GM10847 (cell line): ENCODE results near the gene CTIF.

Experiments used
- POLR2A ChIP-seq: IDR thresholded peaks from 2 replicates; pipeline ENCODE4 v1.6.1; 2011; ENCODE audit not compliant: insufficient read length; ENCODE audit errors: extremely low read depth

The CTIF gene

DNA sequence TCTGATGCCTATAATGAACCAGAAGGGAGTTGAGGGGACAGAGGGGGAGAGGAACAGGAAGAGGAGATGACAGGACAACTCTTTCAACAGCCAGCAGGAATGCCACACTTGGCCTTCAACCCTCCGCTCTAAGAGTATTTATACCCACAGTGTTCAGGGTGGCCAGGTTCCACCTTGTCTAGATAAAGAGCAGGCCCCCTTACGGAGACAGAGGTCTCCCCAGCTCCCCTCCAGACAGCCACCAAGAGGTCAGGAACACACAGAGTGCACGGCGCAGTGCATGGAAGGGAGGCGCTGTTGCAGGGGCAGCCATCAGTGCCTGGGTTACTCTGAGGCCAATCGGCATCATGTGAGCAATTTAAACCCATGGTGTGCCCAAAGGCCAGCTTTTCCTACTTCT is 235.0 kb downstream of the CTIF start:
- TF ChIP-seq POLR2A = no peak

DNA sequence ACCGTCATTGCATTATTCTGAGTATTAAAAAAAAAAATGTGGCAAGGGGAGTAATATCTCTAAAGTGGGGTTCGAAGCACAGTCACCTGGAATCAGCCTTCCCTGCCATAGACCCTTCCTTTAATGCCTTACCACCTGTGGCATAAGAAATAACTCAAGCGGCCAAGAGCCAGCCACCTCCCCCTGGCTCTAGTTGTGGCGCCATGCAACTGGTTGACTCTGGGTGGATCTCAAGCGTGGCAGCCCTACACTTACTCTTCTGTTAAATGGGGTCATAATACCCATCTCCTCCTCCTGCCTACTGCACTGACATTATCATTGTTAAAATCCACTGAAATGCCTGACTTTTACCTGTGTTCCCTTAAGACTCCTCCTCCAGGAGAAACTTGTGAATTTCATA is 236.1 kb downstream of the CTIF start:
- no peak for TF ChIP-seq POLR2A

DNA sequence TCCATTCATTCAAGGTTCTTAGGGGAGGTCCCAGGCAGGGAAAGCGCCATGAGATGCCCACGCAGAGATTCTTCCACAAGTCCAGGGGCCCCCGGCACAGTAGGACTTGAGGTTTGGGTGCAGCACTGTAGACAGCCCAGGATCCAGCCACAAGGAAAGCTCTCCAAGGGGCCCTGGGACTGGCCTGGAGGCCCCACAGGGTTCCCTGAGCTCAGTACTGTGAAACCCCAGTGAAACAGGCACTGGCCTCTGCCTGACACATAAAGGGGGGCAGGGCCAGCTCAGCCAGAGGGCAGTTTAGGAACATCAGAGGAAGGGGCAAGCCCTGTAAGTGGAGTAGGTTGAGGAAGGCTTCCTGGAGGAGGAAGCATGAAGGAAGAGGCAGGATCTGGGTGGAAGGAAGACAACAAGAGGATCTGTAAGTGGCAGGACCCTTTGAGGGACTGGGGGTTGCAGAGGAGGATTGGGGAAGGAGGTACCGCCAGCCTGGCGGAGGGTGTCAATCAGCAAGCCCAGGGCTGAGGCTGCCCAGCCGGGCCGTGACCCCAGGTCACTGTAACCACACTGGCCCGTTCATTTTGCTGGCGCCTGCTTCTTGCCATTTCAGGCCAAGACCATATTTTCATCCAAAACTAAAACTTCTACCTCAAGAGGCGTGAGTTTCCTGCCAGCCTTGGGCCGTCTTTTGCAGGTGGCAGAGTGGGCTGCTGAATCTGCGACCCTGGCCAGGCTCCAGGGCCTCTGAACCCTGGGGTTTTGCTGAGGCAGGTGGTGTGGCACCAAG is 236.7 kb downstream of the CTIF start:
- TF ChIP-seq POLR2A = no peak

DNA sequence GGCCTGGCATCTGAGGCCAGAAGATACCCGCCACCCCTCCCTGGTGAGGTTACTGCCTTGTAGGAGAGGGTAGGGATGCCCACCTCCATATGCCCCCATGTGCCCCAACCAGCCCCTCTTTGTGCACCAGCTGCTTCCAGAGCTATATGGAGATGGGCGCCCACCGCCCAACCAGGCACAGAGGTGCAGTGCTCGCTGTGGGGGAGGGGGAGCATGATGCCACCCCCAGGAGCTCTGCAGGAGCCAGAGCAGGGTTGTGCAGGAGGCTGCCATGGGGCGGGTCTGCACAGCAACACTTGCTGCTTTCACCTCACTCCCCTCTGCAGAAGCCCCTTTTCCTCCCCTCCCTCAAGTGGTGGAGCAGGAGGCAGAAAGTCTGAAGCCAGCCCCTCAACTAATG is 237.3 kb downstream of the CTIF start:
- TF ChIP-seq POLR2A = no peak

DNA sequence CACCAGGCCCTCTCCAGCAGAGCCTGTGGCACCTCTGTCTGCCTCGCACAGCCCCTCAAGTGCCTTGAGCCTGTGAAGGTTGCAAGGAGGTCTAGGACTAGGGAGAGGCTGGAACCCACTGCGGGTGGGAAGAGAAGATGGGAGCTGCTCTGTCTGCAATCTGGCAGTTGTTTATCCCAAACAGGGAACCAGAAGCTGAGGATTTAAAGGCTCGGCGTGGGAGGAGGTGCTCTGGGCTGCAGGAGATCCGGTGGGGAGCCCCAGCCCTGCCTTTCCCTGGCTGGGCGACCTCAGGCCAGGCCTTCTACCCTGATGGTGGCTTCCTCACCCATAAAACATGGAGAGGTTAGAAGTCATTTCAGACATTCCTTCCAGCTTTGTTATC is 237.8 kb downstream of the CTIF start:
- no peak for TF ChIP-seq POLR2A

DNA sequence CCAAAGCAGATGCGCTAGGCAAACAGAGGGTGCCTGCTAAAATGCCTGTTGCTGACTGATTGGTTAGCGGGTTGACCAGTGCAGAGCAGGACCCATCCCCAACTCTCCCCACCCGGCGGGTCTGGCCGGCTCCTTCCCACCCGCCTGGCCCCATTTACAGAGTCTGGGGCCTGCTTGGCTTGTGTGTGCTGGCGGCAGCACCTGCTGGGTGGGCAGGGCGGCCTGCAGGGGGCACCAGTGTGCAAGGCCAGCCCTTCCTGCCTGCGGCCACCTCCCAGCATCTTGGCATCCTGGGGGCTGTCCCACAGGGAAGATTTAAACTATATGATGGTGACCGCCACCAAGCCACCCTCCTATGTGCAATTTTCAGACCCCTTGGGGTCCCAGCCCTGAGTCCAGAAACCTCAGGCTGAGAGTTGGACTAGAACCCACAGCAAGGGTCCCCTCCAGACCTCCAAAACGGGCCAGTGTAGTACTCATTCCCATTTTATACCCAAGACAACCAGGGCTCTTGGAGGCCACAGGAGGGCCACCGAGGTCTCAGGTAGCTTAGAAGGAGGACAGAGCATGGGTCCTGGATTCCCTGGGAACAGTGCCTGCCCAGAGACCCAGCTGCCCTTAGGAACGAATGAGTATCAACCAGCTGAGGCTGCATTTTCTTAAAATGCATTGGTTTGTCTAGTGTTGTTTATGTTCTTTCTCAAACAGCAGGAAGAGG is 238.4 kb downstream of the CTIF start:
- no peak for TF ChIP-seq POLR2A

DNA sequence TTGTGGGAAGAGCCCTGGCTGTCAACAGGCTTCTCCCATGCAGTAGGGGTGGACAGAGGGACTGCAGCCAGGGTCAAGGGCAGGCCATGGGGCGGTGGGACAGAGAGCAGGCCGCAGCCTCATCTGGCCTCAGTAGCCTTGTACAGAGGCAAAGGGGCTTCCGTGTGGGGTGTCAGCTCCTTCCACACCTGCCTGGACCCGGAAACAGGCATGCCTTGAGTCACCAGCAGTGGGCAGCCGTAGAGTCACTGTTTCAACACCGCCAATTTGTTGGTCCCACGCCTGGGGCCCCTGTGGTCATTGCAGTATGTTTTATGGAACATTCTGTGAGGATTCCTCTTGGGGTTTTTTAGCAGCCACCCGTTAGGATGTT is 238.9 kb downstream of the CTIF start:
- TF ChIP-seq POLR2A = no peak

DNA sequence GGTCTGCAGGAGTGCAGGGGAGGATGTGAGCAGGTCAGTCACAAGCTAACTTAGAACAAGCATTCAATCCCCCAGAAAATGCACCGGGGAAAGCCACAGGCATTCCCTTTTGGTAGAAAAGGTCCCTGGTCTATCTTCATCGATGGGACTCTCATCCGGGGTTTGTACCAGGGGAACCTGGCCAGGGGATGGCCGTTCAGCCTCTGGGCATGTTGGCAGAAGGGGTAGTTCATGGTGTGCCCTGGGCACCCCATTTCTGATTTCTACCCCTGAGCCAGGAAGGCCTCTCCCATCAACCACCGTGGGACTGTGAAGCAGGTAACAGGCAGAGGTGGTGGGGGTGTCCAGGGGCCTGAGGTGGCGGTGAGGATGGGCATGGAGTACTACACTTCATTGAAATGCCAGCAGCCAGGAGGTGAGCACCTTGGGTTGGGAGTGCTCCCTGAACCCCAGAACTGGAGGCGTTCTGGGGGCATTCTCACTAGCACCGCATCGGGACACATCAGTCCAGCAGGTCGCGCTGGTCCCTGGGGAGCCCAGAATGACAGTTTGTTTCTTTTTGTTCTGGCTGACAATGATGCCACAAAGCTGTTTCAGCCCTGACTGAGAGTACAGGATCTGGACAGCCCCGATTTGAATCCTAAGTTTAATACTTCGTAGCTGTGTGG is 239.6 kb downstream of the CTIF start:
- no peak for TF ChIP-seq POLR2A

DNA sequence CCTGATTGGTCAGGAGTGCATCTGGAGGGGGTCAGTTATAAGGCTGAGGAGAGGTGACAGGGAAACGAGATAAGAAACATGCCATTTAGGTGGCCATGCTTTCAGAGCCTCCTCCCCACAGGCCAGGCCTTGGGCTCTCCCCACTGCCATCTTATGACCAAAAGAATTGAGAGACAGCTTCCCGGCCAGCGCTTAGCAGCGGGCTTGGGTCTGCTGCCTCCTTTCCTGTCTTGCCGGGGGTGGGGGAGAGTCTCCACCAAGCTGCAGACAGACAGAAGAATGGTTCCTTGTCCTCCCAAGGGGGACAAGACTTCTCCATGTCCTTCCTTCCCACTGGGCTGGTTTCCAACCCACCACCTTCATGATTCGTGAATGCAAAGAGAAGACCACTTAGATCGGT is 240.6 kb downstream of the CTIF start:
- no peak for TF ChIP-seq POLR2A

DNA sequence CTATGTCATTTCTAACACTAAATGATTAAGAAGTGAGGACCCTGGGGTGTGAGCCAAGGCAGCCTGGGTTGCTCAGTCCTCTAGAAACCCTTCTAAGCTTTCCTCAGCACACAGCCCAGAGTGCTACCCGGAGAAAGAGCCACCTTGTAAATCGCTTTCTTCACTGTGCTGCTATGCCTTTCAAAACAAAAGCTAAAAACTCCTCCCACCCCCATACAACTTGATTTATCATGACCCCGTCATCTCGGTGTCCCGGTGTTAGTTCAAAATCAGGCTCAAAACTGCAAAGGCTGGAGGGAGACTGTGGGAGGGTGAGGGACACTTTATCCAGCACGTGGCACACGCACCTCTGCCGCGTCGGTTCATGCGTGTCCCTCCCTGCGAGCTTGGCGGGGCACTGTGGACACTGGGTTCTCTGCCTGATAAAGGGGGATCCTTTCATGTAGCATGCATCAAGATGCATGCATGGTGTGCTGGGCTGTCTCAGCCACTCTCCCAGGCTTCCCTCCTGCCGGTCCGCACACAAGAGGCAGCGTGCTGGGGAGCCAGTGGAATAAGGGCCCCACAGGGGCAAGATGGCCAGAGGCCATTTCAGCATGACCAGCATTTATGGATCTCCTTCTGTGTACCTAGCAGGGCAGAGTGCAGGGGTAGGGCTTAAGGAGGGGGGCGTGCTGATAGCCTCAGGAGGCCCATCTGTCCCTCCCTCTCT is 241.5 kb downstream of the CTIF start:
- no peak for TF ChIP-seq POLR2A

DNA sequence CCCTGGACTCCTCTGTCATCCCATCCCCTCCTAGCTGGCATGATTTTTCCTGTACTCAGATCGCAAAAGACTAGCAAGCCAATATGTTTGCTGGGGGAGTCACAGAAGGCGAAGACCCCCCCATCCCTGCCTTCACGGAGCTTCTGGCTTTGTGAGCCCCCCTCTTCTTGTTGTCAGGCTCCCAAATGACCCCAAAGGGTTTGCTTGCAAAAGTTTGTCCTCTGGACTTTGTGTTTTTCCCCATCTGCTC is 242.0 kb downstream of the CTIF start:
- TF ChIP-seq POLR2A = no peak

DNA sequence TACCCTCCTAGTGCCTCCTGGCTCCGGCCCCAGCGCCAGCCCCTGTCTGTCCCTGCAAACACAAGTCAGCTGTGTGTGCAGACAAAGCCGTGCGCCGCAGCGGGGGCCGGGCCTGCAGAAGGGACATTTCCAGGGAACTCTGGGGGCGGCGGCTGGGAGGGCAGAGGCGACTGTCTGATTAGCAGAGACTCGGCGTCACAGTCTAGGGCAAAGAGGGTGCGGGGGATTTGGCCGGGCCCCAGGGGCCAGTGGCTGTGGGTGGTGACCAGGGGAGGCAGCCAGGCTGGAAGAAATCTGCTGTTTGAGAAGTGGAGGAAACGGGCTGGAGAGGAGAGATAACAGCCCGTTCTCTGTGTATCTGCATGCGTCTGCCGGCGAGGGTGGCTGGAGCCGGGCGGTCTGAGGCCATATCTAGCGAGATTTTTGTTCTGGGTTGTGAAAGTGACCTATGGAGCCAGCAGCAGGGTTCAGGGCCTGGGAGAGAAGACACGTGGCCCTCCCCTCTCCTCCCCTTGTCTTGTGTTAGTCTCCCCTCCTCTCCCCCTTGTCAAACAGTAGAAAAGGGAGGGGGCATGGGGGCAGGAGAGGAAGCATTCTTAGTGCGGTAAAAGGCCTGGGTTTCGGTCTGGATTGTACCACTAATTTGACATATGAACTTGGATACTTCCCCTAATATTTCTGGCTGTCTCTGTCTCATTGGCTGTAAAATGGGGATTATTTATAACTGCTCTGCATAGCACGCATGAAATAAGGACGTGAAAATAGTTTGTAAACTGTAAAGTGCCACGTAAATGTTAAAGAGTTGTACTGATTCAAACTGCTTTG is 242.5 kb downstream of the CTIF start:
- TF ChIP-seq POLR2A = no peak

DNA sequence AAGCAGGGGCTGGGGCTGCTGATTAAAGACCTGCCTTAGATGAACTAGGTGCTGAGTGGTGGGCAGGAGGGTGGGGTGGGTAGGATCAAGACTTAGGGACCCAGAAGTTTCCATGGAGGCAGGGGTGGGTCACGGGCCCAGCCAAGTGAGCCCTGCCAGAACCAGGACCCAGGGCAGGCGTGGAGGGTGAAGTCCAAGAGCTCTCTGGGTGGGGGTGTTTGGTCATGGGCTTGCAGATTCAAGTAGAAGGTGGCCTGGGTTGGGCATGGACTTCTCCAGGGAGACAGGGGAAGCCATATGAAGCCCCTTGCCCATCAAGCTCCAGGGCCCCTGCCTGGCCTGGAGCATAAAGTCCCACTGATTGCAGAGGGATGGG is 243.1 kb downstream of the CTIF start:
- TF ChIP-seq POLR2A = no peak

DNA sequence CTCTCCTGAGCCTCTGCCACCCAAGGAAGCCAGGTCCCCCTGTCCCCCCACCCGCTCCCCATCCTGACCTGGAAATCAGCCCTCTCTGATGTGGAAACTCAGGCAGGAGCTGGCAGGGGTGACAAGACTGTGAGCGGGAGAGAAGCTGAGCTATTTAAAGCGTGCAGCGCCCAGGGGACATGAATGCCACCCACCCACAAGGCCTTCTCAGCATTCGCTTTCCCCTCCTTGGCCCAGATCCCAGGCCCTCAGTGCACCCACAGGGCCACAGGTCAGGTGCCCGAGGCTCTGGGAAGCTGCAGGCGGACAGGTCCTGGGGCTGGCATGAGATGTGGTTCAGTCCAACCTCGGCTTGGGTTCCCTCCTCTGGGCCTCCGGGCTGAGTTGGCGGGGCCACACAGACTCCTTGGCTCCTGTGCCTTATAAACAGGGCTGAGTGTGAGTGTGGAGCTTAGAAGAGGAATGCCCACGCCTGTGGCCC is 243.6 kb downstream of the CTIF start:
- no peak for TF ChIP-seq POLR2A
